GM23248 (cell line): ENCODE measurements around the gene CCL28. TPM values are rescaled to one million over a fixed set of nuclear protein-coding genes. Genes with fewer than 3 reads are reported as not detected.
"Not testable (repeated sequence)": the region's sequence is repeated elsewhere in the genome, so short reads cannot be mapped to it uniquely, and the experiment has no call there.

Experiments
- DNase-seq: peaks from one replicate; pipeline ENCODE4 v3.0.0-alpha.2; 2015
- H2AFZ ChIP-seq: fragments of 200-600 bp; sonication (generic); 2 replicates; pipeline ENCODE4 v1.6.1; 2016; ENCODE audit warnings: antibody characterized with exemption
- H3F3A ChIP-seq: fragments of 200-600 bp; sonication (generic); 2 replicates; pipeline ENCODE4 v1.6.1; 2016; ENCODE audit warnings: mild to moderate bottlenecking, antibody characterized with exemption, mixed run types; ENCODE audit not compliant: insufficient read depth
- H3K27ac ChIP-seq: fragments of 200-600 bp; sonication (generic); 2 replicates; pipeline ENCODE4 v1.5.1; 2016; ENCODE audit warnings: mild to moderate bottlenecking
- H3K27me3 ChIP-seq: fragments of 200-600 bp; sonication (generic); replicated peaks from 2 replicates; pipeline ENCODE4 v1.6.1; 2016; ENCODE audit warnings: mild to moderate bottlenecking; ENCODE audit not compliant: insufficient read depth
- H3K36me3 ChIP-seq: fragments of 200-600 bp; sonication (generic); 2 replicates; pipeline ENCODE4 v1.6.1; 2016; ENCODE audit warnings: low read depth, mild to moderate bottlenecking
- H3K4me1 ChIP-seq: fragments of 200-600 bp; sonication (generic); 2 replicates; pipeline ENCODE4 v1.6.1; 2016; ENCODE audit warnings: mild to moderate bottlenecking; ENCODE audit not compliant: insufficient read depth
- H3K4me2 ChIP-seq: fragments of 200-600 bp; sonication (generic); one replicate; pipeline ENCODE4 v1.6.1; 2016; ENCODE audit warnings: mild to moderate bottlenecking; ENCODE audit not compliant: unreplicated experiment
- H3K4me3 ChIP-seq: fragments of 200-600 bp; sonication (generic); 2 replicates; pipeline ENCODE4 v1.5.1; 2016; ENCODE audit warnings: mild to moderate bottlenecking
- H3K79me2 ChIP-seq: fragments of 200-600 bp; sonication (generic); 2 replicates; pipeline ENCODE4 v1.6.1; 2016; ENCODE audit warnings: mild to moderate bottlenecking; ENCODE audit not compliant: insufficient read depth
- H3K9ac ChIP-seq: fragments of 200-600 bp; sonication (generic); 2 replicates; pipeline ENCODE4 v1.6.1; 2016; ENCODE audit warnings: mild to moderate bottlenecking
- H3K9me2 ChIP-seq: fragments of 200-600 bp; sonication (generic); 2 replicates; pipeline ENCODE4 v1.6.1; 2016; ENCODE audit warnings: mixed run types, mild to moderate bottlenecking, moderate library complexity; ENCODE audit not compliant: insufficient read depth
- H3K9me3 ChIP-seq: fragments of 200-600 bp; sonication (generic); one replicate; pipeline ENCODE4 v1.6.1; 2017; ENCODE audit warnings: low read depth
- H4K20me1 ChIP-seq: fragments of 200-600 bp; sonication (generic); 2 replicates; pipeline ENCODE4 v1.6.0; 2016; ENCODE audit not compliant: insufficient read depth
- EZH2 ChIP-seq: fragments of 200-600 bp; sonication (generic); IDR thresholded peaks from 2 replicates; pipeline ENCODE4 v1.6.1; 2018; ENCODE audit warnings: antibody characterized with exemption, mild to moderate bottlenecking; ENCODE audit not compliant: insufficient read depth, poor library complexity, severe bottlenecking
- EZH2phosphoT487 ChIP-seq: fragments of 200-600 bp; sonication (generic); IDR thresholded peaks from 2 replicates; pipeline ENCODE4 v1.6.1; 2018; ENCODE audit warnings: antibody characterized with exemption, moderate library complexity, mild to moderate bottlenecking, low read depth; ENCODE audit not compliant: insufficient read depth
- WGBS, 2 experiments: methylation state at CpG; one replicate each; pipeline ENCODE4 v1.1.6; 2015 to 2017; ENCODE audit warnings: low lambda C conversion rate in 2 of 2, low coverage in 1 of 2; ENCODE audit errors: missing lambda C conversion rate in 2 of 2; 5-methylcytosine and 5-hydroxymethylcytosine counted together
- in situ Hi-C: fragments of 300-500 bp; cut with MboI; formaldehyde crosslinking; loops from 2 replicates; pipeline ENCODE4 v1.15.0; 2020
- polyA plus RNA-seq: library from polyadenylated mRNA; unstranded; fragments of >200 nt; fragmentation: Nextera tagmentation; extraction: Ambion mirVana; gene quantifications from 2 replicates; pipeline ENCODE4 v1.2.1, GENCODE V29; 2016
- total RNA-seq: library from RNA; depleted of rRNA; stranded (reverse); fragments of >200 nt; shearing (Covaris generic); gene quantifications from 2 replicates; pipeline ENCODE4 v1.2.3, GENCODE V29; 2014

CCL28 gene
- total and polyA plus RNA-seq, 2 experiments from 2014 or later, result 1.3 to 1.4 TPM

- in situ Hi-C loops, result no loop called here
- H2AFZ ChIP-seq, result no peak overlapping the region
- H3K27ac ChIP-seq, result no peak overlapping the region
- H3K9me3 ChIP-seq, result no peaks in the 10 kb centered on the region
- no peaks in the 10 kb centered on the region for H3K9me2 ChIP-seq
- TF ChIP-seq EZH2phosphoT487, result no peak
- no peak overlapping the region for H3K4me2 ChIP-seq
- no peaks in the 10 kb centered on the region for H3K27me3 ChIP-seq
- H3K36me3 ChIP-seq, result no peaks in the 10 kb centered on the region
- H3K9ac ChIP-seq, result no peak overlapping the region
- WGBS, 2 experiments, result 73 to 90% methylated on average over 1 of the region's 1 CpG
- H3K79me2 ChIP-seq, result no peaks in the 10 kb centered on the region
- peaks cover 3% of the 10 kb centered on the region; the same call in 1 of the 2 replicates for H3K4me1 ChIP-seq
- no peaks in the 10 kb centered on the region for H4K20me1 ChIP-seq
- peaks cover 4% of the 10 kb centered on the region; the same call in 1 of the 2 replicates for H3F3A ChIP-seq
- no peak for DNase-seq
- no peak overlapping the region for H3K4me3 ChIP-seq
Observed at GRCh38 chr5:43370352-43370751, 41.8 kb downstream of the CCL28 start.

- peak; percentile 13 for DNase-seq
- Histone ChIP-seq H3K9ac (no peak overlapping the region), H3K9me3 (no peaks in the 10 kb centered on the region), H3K27me3 (no peaks in the 10 kb centered on the region), H3K9me2 (no peaks in the 10 kb centered on the region), H3K4me3 (no peak overlapping the region), H3K36me3 (no peaks in the 10 kb centered on the region), H2AFZ (no peak overlapping the region), H3F3A (peaks cover 4% of the 10 kb centered on the region; the same call in 1 of the 2 replicates), H3K4me1 (peaks cover 3% of the 10 kb centered on the region; the same call in 1 of the 2 replicates), H3K4me2 (no peak overlapping the region), H3K79me2 (no peaks in the 10 kb centered on the region), H4K20me1 (no peaks in the 10 kb centered on the region), H3K27ac (no peak overlapping the region)
- in situ Hi-C loops, result no loop called here
- TF ChIP-seq EZH2phosphoT487, result no peak
- TF ChIP-seq EZH2, result no peak
Observed at GRCh38 chr5:43369651-43370050, 42.5 kb downstream of the CCL28 start.

GRCh38 chr5:43367909-43368669 lies 44.1 kb downstream of the CCL28 start:
- Histone ChIP-seq H3K36me3 (no peaks in the 10 kb centered on the region), H4K20me1 (no peaks in the 10 kb centered on the region), H2AFZ (peak overlapping the region; percentile 34; the same call in 1 of the 2 replicates), H3K4me3 (no peak overlapping the region), H3K27ac (no peak overlapping the region), H3K27me3 (no peaks in the 10 kb centered on the region), H3K9ac (no peak overlapping the region), H3K9me2 (no peaks in the 10 kb centered on the region), H3F3A (peaks cover 4% of the 10 kb centered on the region; the same call in 1 of the 2 replicates), H3K4me2 (no peak overlapping the region), H3K9me3 (no peaks in the 10 kb centered on the region), H3K79me2 (no peaks in the 10 kb centered on the region), H3K4me1 (peaks cover 3% of the 10 kb centered on the region; the same call in 1 of the 2 replicates)
- in situ Hi-C loops, result no loop called here
- TF ChIP-seq EZH2phosphoT487 (no peak), EZH2 (no peak)
- 45 to 53% methylated on average over 3 of the region's 3 CpGs for WGBS, 2 experiments
- DNase-seq, result peak; percentile 47

GRCh38 chr5:43367453-43367852 lies 44.7 kb downstream of the CCL28 start:
- Histone ChIP-seq H3K79me2 (no peaks in the 10 kb centered on the region), H4K20me1 (no peaks in the 10 kb centered on the region), H3K9me3 (no peaks in the 10 kb centered on the region), H3K4me1 (peaks cover 3% of the 10 kb centered on the region; the same call in 1 of the 2 replicates), H2AFZ (no peak overlapping the region), H3K27me3 (no peaks in the 10 kb centered on the region), H3K9ac (no peak overlapping the region), H3K4me3 (no peak overlapping the region), H3K4me2 (no peak overlapping the region), H3K27ac (no peak overlapping the region), H3F3A (peaks cover 4% of the 10 kb centered on the region; the same call in 1 of the 2 replicates), H3K9me2 (no peaks in the 10 kb centered on the region), H3K36me3 (no peaks in the 10 kb centered on the region)
- WGBS, 2 experiments, result 65 to 69% methylated on average over 3 of the region's 3 CpGs
- in situ Hi-C loops, result no loop called here
- no peak for DNase-seq
- TF ChIP-seq EZH2, result no peak
- TF ChIP-seq EZH2phosphoT487, result no peak

GRCh38 chr5:43366680-43367246 lies 45.4 kb downstream of the CCL28 start:
- H4K20me1 ChIP-seq, H3K27ac ChIP-seq, H3K4me1 ChIP-seq, H3K9me2 ChIP-seq, H3F3A ChIP-seq, DNase-seq, H3K79me2 ChIP-seq, H3K36me3 ChIP-seq, H3K4me2 ChIP-seq, in situ Hi-C loops, H3K9ac ChIP-seq, H3K4me3 ChIP-seq, H3K9me3 ChIP-seq, H2AFZ ChIP-seq, H3K27me3 ChIP-seq: not testable (repeated sequence)
- WGBS, 2 experiments, result 39% methylated on average over 4 of the region's 4 CpGs

DNA sequence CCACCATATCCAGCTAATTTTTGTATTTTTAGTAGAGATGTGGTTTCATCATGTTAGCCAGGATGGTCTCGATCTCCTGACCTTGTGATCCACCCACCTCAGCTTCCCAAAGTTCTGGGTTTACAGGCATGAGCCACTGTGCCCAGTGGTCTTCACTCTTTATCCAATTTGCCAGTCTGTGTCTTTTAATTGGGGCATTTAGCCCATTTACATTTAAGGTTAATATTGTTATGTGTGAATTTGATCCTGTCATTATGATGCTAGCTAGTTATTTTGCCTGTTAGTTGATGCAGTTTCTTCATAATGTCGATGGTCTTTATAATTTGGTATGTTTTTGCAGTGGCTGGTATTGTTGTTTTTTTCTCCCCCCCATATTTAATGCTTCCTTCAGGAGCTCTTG lies 47.0 kb downstream of the CCL28 start:
- H4K20me1 ChIP-seq, H3K9me2 ChIP-seq, DNase-seq, H3K4me1 ChIP-seq, H2AFZ ChIP-seq, H3K27ac ChIP-seq, H3K9me3 ChIP-seq, in situ Hi-C loops, H3K27me3 ChIP-seq, H3K36me3 ChIP-seq, H3K79me2 ChIP-seq, H3K9ac ChIP-seq, H3K4me3 ChIP-seq, H3K4me2 ChIP-seq, H3F3A ChIP-seq: not testable (repeated sequence)
- 21 to 29% methylated on average over 2 of the region's 2 CpGs for WGBS, 2 experiments
